HEK293 (cell line): Measurements from ENCODE around the gene NTMT1.

ENCODE experiments used
- CTCF ChIA-PET: fragments of 350-600 bp; formaldehyde crosslinking; extraction: SDS; loops from one replicate; lab custom pipeline; 2021; ENCODE audit warnings: antibody characterized with exemption; lab: Yijun Ruan, JAX
- POLR2A ChIA-PET: fragments of 300-600 bp; formaldehyde crosslinking; extraction: SDS; loops from one replicate; lab custom pipeline; 2020; ENCODE audit warnings: antibody characterized with exemption, inconsistent platforms; lab: Yijun Ruan, JAX
- H3K27ac ChIP-seq: fragments of 200-500 bp; sonication (Bioruptor generic); 2 replicates; pipeline ENCODE4 v1.5.1; 2014; ENCODE audit warnings: low read depth, low read length, control low read depth, inconsistent platforms; ENCODE audit errors: extremely low read depth
- H3K36me3 ChIP-seq, 2 experiments: fragments of 200-500 bp in 1 of 2; sonication (Bioruptor generic) in 1 of 2; 1 replicate in 1 of 2; 2 replicates in 1 of 2; pipeline ENCODE4 v1.5.1; 2014 to 2017; ENCODE audit warnings: inconsistent platforms in 2 of 2, low read length in 2 of 2; ENCODE audit not compliant: control insufficient read depth in 2 of 2, insufficient read depth in 1 of 2
- H3K4me1 ChIP-seq: fragments of 200-500 bp; sonication (Bioruptor generic); 2 replicates; pipeline ENCODE4 v1.5.1; 2014; ENCODE audit warnings: mild to moderate bottlenecking, low read length, inconsistent platforms; ENCODE audit not compliant: control insufficient read depth, insufficient read depth
- H3K4me3 ChIP-seq: 2 replicates; pipeline ENCODE4 v1.5.1; 2011; ENCODE audit warnings: low read depth, mild to moderate bottlenecking, control low read depth, low read length, moderate library complexity
- H3K9me3 ChIP-seq: fragments of 200-500 bp; sonication (Bioruptor generic); 2 replicates; pipeline ENCODE4 v1.5.1; 2014; ENCODE audit warnings: low read depth, low read length, inconsistent platforms; ENCODE audit not compliant: control insufficient read depth, insufficient read depth
- ELK4 ChIP-seq: IDR thresholded peaks from 2 replicates; pipeline ENCODE4 v1.6.1; 2011; ENCODE audit warnings: mild to moderate bottlenecking, low read depth, low read length, borderline replicate concordance
- GLIS1 ChIP-seq: fragments of 450-650 bp; formaldehyde crosslinking; IDR thresholded peaks from 2 replicates; pipeline ENCODE4 v1.5.1; 2016; ENCODE audit warnings: missing biosample characterization, missing genetic modification characterization
- WT1 ChIP-seq: fragments of 450-650 bp; formaldehyde crosslinking; IDR thresholded peaks from 2 replicates; pipeline ENCODE4 v1.5.1; 2016; ENCODE audit warnings: missing biosample characterization, missing genetic modification characterization
- ZBTB20 ChIP-seq: fragments of 450-650 bp; formaldehyde crosslinking; IDR thresholded peaks from 2 replicates; pipeline ENCODE4 v1.5.1; 2016; ENCODE audit warnings: missing biosample characterization, missing genetic modification characterization
- ZBTB8A ChIP-seq: fragments of 450-650 bp; formaldehyde crosslinking; IDR thresholded peaks from 2 replicates; pipeline ENCODE4 v1.5.1; 2016; ENCODE audit warnings: missing biosample characterization, missing genetic modification characterization
- ZIC2 ChIP-seq: fragments of 450-650 bp; formaldehyde crosslinking; IDR thresholded peaks from 2 replicates; pipeline ENCODE4 v1.5.1; 2016; ENCODE audit warnings: missing biosample characterization, missing genetic modification characterization
- ZNF138 ChIP-seq: fragments of 450-650 bp; formaldehyde crosslinking; IDR thresholded peaks from 2 replicates; pipeline ENCODE4 v1.5.1; 2016; ENCODE audit warnings: missing biosample characterization, missing genetic modification characterization, borderline replicate concordance
- ZNF214 ChIP-seq: fragments of 450-650 bp; formaldehyde crosslinking; IDR thresholded peaks from 2 replicates; pipeline ENCODE4 v1.5.1; 2017; ENCODE audit warnings: missing biosample characterization, mild to moderate bottlenecking, missing genetic modification characterization, borderline replicate concordance
- ZNF501 ChIP-seq: fragments of 450-650 bp; formaldehyde crosslinking; IDR thresholded peaks from 2 replicates; pipeline ENCODE4 v1.5.1; 2016; ENCODE audit warnings: missing biosample characterization, missing genetic modification characterization
- ZNF548 ChIP-seq: fragments of 450-650 bp; formaldehyde crosslinking; IDR thresholded peaks from 2 replicates; pipeline ENCODE4 v1.5.1; 2016; ENCODE audit warnings: missing biosample characterization, missing genetic modification characterization
- ZNF558 ChIP-seq: fragments of 450-650 bp; formaldehyde crosslinking; IDR thresholded peaks from 2 replicates; pipeline ENCODE4 v1.5.1; 2016; ENCODE audit warnings: missing biosample characterization, missing genetic modification characterization
- ZNF561 ChIP-seq: fragments of 450-650 bp; IDR thresholded peaks from 2 replicates; pipeline ENCODE4 v1.5.1; 2018; ENCODE audit warnings: missing biosample characterization, missing genetic modification characterization, borderline replicate concordance
- ZNF626 ChIP-seq: fragments of 450-650 bp; sonication (Bioruptor Pico); formaldehyde crosslinking; IDR thresholded peaks from 2 replicates; pipeline ENCODE4 v1.5.1; 2018; ENCODE audit warnings: missing biosample characterization, missing genetic modification characterization, inconsistent platforms
- ZNF629 ChIP-seq: fragments of 450-650 bp; formaldehyde crosslinking; IDR thresholded peaks from 2 replicates; pipeline ENCODE4 v1.5.1; 2017; ENCODE audit warnings: missing biosample characterization, missing genetic modification characterization
- ZNF645 ChIP-seq: fragments of 450-650 bp; formaldehyde crosslinking; IDR thresholded peaks from 2 replicates; pipeline ENCODE4; 2016; ENCODE audit warnings: missing biosample characterization, missing genetic modification characterization
- ZNF658 ChIP-seq: fragments of 450-650 bp; formaldehyde crosslinking; IDR thresholded peaks from 2 replicates; pipeline ENCODE4; 2016; ENCODE audit warnings: missing biosample characterization, missing genetic modification characterization
- ZSCAN30 ChIP-seq: fragments of 450-650 bp; IDR thresholded peaks from 2 replicates; pipeline ENCODE4 v1.5.1; 2018; ENCODE audit warnings: missing biosample characterization, mild to moderate bottlenecking, missing genetic modification characterization, moderate library complexity
- TF ChIP-seq, protein P1 (sequence below): fragments of 450-650 bp; formaldehyde crosslinking; IDR thresholded peaks from 2 replicates; pipeline ENCODE4 v1.5.1; 2016; ENCODE audit warnings: missing biosample characterization, missing genetic modification characterization
- TF ChIP-seq, protein P2 (sequence below): fragments of 450-650 bp; formaldehyde crosslinking; IDR thresholded peaks from 2 replicates; pipeline ENCODE4 v1.5.1; 2016; ENCODE audit warnings: missing biosample characterization, missing genetic modification characterization
- TF ChIP-seq, protein P3 (sequence below): fragments of 450-650 bp; formaldehyde crosslinking; IDR thresholded peaks from 2 replicates; pipeline ENCODE4 v1.5.1; 2016; ENCODE audit warnings: missing biosample characterization, missing genetic modification characterization

Gene NTMT1

GRCh38 chr9:129669946-129670345, 44.0 kb downstream of the NTMT1 start:
- POLR2A ChIA-PET = no interaction called here

GRCh38 chr9:129671065-129671464, 45.1 kb downstream of the NTMT1 start:
- H3K27ac ChIP-seq = no peak overlapping the region
- no peak overlapping the region for H3K4me3 ChIP-seq
- H3K36me3 ChIP-seq = no peaks in the 10 kb centered on the region
- TF ChIP-seq ZNF138 (tag by site-specific recombination) (no peak), ZIC2 (peak; percentile 54), ZNF645 (tag by site-specific recombination) (no peak), GLIS1 (tag by site-specific recombination) (peak; percentile 61)
- TF ChIP-seq, all 188 proteins: peak for 2
- H3K9me3 ChIP-seq = no peaks in the 10 kb centered on the region
- ChIA-PET POLR2A (no interaction called here), CTCF (interaction anchor here (0.6 kb wide), 1 partner anchor 95 kb away, joined by 3 read pairs; no protein-coding TSS in a partner anchor)
- no peaks in the 10 kb centered on the region for H3K4me1 ChIP-seq

More at GRCh38 chr9:129669946-129670345, 44.0 kb downstream of the NTMT1 start:
- no peaks in the 10 kb centered on the region for H3K4me1 ChIP-seq
- TF ChIP-seq ZBTB20 (no peak), ZBTB8A (tag by site-specific recombination) (no peak), ZNF548 (no peak), ZNF561 (tag by site-specific recombination) (no peak), ZNF501 (tag by site-specific recombination) (no peak), ELK4 (no peak), ZNF629 (tag by site-specific recombination) (no peak), ZNF626 (tag by site-specific recombination) (no peak), ZNF558 (tag by site-specific recombination) (no peak), ZNF658 (tag by site-specific recombination) (no peak), WT1 (tag by site-specific recombination) (no peak), ZSCAN30 (tag by site-specific recombination) (no peak), ZNF214 (no peak)
- TF ChIP-seq, protein P1, sequence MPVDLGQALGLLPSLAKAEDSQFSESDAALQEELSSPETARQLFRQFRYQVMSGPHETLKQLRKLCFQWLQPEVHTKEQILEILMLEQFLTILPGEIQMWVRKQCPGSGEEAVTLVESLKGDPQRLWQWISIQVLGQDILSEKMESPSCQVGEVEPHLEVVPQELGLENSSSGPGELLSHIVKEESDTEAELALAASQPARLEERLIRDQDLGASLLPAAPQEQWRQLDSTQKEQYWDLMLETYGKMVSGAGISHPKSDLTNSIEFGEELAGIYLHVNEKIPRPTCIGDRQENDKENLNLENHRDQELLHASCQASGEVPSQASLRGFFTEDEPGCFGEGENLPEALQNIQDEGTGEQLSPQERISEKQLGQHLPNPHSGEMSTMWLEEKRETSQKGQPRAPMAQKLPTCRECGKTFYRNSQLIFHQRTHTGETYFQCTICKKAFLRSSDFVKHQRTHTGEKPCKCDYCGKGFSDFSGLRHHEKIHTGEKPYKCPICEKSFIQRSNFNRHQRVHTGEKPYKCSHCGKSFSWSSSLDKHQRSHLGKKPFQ (tag by site-specific recombination) = no peak
- TF ChIP-seq, protein P2, sequence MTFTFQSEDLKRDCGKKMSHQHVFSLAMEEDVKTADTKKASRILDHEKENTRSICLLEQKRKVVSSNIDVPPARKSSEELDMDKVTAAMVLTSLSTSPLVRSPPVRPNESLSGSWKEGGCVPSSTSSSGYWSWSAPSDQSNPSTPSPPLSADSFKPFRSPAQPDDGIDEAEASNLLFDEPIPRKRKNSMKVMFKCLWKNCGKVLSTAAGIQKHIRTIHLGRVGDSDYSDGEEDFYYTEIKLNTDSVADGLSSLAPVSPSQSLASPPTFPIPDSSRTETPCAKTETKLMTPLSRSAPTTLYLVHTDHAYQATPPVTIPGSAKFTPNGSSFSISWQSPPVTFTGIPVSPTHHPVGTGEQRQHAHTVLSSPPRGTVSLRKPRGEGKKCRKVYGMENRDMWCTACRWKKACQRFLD (tag by site-specific recombination) = no peak
- TF ChIP-seq, protein P3, sequence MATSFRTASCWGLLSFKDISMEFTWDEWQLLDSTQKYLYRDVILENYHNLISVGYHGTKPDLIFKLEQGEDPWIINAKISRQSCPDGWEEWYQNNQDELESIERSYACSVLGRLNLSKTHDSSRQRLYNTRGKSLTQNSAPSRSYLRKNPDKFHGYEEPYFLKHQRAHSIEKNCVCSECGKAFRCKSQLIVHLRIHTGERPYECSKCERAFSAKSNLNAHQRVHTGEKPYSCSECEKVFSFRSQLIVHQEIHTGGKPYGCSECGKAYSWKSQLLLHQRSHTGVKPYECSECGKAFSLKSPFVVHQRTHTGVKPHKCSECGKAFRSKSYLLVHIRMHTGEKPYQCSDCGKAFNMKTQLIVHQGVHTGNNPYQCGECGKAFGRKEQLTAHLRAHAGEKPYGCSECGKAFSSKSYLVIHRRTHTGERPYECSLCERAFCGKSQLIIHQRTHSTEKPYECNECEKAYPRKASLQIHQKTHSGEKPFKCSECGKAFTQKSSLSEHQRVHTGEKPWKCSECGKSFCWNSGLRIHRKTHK (tag by site-specific recombination) = no peak
- H3K9me3 ChIP-seq = no peaks in the 10 kb centered on the region
- CTCF ChIA-PET = no interaction called here
- H3K36me3 ChIP-seq = no peaks in the 10 kb centered on the region
- no peak overlapping the region for H3K27ac ChIP-seq
- H3K4me3 ChIP-seq = no peak overlapping the region
